HG03064 (cell line): ENCODE measurements around the gene PPFIBP1.
"Not testable (repeated sequence)": the region's sequence is repeated elsewhere in the genome, so short reads cannot be mapped to it uniquely, and the experiment has no call there.

Source experiments
- ATAC-seq: cut with Tn5 transposase; IDR thresholded peaks from one replicate; pipeline ENCODE4 v1.9.1; 2021; ENCODE audit warnings: low read depth; ENCODE audit not compliant: unreplicated experiment

Gene PPFIBP1

DNA sequence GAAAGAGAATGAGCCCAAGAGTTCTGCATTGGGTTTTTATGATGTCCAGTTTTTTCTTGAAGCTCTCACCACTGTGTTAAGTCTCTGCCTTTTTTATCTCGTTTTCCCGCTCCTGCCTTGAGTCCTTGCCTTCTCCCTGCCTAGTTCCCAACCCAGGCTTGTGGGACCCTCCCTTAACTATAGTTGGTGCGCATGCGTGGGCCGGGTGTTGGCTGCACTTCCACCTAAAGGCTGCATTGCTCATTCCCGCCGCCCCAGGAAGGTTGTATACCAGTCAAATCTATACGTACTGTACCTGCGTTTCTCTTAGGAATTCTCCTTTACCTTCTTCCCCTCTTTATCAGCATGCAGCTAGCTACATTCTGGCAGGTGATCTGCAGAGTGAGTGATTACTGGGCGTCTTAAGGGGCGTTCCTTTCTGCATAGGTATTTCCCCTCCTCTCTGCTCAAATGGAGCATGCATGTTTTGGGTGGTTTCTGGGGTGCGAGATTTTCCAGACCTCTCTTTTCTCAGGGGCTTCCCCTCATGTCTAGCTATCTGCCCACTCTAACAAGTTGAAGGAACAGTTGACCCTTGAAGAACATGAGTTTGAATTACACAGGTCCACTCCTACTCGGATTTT lies 165.7 kb downstream of the PPFIBP1 start:
- ATAC-seq = no peak

DNA sequence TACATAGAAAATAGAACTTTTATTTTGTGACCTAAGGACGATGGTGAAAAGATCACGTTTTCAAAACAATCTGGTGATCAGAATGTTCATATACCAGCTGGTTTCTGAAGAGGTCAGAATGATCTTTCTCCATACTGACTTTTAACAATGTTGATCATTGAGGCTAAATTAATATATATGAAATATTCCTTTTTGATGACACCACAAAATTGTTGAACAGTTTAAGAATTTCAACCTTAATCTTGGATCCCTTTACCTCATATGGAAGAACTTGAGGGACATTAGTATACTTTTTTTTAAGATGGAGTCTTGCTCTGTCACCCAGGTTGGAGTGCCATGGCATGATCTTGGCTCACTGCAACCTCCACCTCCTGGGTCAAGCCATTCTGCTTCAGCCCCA lies 169.4 kb downstream of the PPFIBP1 start:
- ATAC-seq = no peak

DNA sequence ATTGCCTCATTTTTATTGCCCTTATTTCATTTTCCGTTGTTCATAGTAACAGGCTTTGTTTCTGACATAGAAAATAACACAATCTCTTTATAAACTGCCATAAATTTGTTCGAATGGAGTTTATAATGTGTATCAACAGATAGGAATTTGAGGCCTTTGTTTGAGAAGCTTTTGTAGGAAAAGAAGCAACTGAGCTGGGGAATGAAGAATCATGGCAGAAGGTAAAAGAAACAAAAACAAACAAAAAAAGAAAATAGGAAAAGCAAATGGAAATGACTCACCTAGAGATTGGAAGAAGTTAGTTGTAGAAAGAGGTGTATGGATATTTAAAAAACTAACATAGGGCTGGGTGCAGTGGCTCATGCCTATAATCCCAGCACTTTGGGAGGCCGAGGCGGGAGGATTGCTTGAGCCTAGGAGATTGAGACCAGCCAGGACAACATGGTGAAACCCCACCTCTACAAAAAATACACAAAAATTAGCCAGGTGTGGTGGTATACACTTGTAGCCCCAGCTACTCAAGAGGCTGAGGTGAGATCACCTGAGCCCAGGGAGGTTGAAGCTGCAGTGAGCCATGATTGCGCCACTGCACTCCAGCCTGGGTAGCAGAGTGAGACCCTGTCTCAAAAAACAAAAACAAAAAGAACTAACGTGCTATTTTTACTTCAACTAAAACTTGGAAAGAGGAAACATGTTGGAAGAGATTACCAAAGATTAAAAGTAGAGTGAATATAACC lies 171.7 kb downstream of the PPFIBP1 start:
- no peak for ATAC-seq

DNA sequence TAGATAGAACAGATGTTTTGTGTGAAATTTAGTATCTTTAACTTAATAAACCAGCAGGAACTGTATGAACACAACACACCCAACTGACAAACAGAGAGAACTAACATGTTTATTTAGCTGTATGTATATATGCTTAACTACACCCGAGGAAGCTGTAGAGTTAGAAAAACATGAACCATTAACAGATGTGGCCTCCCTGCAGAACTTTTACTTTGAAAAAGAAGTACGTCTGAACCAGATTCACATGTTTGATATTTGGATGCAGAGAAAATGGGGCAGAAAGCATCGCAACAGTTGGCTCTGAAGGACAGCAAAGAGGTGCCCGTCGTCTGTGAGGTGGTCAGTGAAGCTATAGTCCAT lies 172.3 kb downstream of the PPFIBP1 start, which contains the start of gene REP15:
REP15 (plus strand) TSS at position 155 of the 360 bp plus-strand sequence; CDS start at position 271, 116 bp downstream.
- no peak for ATAC-seq

DNA sequence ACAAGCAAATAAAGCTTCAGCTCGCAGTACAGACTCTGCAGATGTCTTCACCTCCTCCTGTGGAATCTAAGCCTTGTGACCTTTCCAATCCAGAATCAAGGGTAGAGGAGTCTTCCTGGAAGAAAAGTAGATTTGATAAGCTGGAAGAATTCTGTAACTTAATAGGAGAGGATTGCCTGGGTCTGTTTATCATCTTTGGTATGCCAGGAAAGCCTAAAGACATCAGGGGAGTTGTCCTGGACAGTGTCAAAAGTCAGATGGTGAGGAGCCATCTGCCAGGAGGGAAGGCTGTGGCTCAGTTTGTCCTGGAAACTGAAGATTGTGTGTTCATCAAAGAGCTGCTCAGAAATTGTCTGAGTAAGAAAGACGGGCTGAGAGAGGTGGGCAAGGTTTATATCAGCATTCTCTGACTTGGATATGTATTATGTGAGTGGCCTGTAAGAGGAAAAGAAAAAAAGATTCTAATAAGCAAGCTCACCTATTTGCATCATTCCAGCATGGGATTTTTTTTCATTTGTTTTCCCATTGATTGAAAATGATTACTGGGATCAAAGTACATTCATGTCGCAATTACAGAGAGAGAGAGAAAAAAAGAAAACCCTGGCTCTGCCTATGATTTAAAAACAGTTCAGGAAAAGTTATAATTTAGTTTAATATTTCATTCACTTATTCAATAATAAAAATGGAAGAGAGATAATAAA lies 173.0 kb downstream of the PPFIBP1 start:
- no peak for ATAC-seq

DNA sequence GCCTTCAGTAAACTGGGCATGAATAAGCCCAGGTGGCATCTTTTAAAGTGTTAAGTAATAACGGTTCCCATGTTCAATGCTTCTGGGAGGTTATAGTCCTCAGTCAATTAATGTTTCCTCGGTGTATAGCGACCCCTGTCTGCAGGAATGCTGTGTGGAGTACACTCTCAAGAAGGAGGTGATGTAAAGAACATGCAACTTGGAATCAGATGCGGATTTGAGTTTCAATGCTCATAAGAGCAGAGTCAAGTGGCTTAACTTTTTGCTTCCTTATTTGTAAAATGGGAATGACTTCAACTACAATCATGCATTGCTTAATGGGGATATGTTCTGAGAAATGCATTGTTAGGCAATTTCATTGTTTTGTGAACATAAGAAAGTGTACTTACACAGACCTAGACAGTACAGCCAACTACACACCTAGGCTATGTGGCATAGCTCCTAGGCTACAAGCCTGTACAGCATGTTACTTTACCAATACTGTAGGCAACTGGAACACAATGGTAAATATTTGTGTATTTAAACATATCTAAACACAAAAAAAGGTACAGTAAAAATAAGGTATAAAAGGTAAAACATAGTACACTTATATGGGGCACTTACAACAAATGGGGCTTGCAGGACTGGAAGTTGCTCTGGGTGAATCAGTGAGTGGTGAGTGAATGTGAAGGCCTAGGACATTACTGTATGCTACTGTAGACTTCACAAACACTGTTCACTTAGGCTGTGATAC lies 179.9 kb downstream of the PPFIBP1 start:
- peak; percentile 65 for ATAC-seq

DNA sequence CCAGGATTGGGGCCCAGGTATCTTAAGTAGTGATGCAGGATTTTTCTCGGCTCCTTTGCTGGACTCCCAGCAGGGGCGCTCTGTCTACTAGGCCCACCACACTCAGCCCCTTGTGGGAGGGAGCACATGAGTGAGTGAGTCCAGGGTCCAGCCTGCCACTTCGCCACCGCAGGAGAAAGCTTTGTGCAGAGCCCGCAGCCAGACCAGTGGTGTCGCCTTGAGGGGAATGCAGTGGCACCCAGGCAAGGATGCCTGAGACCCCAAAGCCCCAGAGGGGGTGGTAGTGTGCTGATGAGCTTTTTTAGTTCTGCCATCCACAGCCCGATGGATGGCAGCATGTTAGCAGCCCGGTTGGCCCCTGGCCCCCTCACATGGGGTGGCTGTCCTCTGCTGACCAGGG lies 181.3 kb downstream of the PPFIBP1 start:
- ATAC-seq = no peak

DNA sequence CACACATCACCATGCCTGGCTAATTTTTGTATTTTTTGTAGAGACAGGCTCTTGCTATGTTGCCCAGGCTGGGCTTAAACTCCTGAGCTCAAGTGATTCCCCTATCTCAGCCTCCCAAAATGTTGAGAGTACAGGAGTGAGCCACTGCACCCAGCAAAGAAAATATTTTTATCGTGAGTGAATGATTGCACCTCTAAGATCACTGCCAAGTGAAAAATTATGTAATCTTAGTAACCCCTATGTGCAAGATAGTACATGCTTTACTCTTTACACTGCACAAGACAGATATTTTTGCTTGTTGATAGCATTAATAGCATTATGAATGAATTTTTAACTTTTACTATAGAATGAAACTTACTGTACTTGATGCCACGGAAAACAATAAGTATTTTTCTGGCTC lies 183.2 kb downstream of the PPFIBP1 start:
- no peak for ATAC-seq

DNA sequence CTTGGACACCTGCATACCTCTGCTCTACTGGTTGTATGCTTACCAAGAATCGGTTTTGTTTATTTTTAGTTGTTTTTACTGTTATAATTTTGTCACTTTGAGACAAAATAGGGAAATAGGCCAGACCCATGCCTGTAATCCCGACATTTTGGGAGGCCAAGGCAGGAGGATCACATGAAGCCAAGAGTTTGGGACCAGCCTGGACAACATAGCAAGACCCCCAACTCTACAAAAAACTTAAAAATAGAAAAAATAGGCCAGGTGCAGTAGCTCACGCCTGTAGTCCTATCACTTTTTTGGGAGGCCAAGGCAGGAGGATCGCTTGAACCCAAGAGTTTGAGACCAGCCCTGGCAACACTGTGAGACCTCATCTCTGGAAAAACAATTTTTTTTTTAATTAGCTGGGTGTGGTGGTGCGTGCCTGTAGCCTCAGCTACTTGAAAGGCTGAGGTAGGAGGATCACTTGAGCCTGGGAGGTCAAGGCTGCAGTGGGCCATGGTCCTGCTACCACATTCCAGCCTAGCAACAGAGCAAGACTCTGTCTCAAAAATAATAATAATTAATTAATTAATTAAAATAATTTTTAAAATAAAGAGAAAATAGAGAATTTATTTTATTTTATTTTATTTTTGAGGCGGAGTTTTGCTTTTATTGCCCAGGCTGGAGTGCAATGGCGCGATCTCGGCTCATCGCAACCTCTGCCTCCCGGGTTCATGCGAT lies 185.4 kb downstream of the PPFIBP1 start:
- ATAC-seq = no peak

DNA sequence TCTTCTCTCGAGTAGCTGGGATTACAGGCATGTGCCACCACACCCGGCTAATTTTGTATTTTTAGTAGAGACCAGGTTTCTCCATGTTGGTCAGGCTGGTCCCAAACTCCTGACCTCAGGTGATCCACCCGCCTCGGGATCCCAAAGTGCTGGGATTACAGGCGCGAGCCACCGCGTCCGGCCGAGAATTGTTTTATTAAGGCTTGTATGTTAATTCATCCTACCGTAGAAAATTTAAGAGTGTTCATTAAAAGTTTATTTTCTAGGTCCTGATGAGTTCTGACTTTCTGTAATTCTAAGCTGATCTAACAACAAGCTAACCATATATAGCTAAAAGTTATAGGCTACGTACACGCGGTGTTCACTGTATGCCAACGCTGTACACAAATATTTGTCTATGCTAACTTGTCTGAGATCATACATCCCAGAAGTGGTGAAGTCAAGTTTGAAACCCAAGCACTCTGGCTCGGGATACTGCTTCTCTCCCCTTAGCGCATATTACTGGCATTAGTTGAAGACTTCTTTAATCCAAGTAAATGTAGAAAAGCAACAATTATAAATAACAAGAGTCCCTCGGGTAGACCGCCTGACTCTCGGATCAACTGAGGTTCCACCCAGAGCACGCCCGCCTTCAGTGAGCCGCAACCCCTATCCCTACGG lies 186.1 kb downstream of the PPFIBP1 start:
- peak; percentile 47 for ATAC-seq

DNA sequence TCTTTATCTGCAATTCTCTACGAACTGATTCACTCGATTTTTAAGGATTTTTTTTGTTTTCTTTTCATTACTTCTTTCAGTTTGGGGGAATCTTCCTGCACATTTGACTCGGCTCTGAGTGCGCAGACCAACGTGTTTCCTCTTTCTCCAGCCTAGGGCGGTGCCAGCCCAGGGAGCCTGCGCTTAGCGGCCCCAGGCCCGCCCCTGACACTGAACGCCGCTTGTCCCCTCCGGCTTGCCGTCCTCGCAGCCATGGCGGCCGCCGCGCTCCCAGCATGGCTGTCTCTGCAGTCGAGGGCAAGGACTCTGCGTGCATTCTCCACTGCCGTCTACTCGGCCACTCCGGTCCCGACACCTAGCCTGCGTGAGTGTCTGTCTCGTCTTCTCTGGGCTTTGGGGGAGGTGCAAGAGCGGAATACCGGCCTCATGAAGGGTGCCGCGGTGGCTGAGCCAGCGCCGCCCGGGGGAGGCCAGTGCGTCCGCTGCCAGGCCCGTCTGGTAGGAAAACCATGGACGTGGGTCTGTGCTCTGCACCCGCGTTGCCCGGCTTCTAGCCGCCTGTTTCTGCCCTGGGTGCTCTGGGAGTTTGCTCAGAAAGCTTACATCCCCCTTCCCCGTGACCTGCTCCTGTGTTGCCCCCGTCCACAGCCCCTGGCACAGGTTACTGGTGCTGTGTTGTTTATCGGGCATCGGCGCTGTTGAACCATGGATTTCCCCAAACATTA lies 186.7 kb downstream of the PPFIBP1 start, which contains the start of gene MRPS35:
MRPS35 (plus strand) TSS at position 241 of the 725 bp plus-strand sequence; CDS start at position 253, 12 bp downstream.
- ATAC-seq = peak; percentile 94

DNA sequence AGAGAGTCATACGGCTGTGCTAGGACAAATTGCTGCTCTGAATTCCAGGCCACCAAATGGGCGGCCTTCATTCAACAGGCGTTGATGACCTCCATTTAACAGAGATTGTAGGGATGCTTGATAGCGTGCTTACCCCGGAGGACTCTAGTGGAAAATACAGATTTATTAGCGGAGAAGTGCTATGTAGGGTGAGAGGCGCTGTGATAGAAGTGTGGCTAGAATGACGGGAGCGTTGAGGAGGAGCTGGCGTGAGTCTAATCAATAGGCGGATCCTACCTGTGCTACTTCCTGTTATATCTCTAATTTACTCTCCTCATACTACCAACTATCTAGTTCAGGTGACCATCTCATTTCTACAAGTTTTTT lies 187.3 kb downstream of the PPFIBP1 start:
- ATAC-seq = no peak

DNA sequence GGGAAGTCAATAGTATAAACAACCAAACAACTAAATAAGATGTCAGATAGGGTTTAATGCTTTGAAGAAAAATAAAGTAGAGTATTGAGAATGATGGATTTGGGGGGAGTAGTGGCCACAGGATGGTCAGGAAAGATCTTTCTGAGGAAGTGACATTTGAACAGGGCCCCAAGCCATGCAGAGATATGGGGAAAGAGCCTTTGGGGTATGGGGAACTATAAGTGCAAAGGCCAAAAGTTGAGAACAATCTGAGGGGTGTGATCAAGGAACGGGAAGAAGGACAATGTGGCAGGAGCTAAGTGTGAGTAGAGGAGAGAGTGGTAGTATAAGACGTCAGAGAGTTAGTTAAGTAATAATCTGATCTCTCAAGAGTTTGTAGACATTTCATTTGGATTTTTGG lies 188.0 kb downstream of the PPFIBP1 start:
- ATAC-seq = no peak

DNA sequence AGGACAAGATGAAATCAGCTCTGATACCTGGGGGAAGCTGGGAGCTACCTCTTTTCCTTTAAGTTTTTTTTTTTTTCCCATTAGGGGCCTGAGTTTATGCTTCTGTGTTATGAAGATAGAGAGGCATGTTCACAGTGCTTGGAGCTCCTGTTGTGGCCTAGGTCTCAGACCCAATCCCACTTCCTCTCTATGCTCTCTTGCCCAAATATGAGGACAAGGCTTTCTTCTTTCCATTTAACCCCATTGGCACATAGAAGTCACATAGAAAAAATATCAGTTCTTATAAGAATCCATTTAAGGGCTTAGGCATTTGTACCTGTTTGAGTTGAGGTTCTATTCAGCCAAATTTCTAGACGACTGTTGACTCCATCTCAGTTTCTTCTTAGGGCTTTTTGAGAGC lies 199.2 kb downstream of the PPFIBP1 start:
- no peak for ATAC-seq

DNA sequence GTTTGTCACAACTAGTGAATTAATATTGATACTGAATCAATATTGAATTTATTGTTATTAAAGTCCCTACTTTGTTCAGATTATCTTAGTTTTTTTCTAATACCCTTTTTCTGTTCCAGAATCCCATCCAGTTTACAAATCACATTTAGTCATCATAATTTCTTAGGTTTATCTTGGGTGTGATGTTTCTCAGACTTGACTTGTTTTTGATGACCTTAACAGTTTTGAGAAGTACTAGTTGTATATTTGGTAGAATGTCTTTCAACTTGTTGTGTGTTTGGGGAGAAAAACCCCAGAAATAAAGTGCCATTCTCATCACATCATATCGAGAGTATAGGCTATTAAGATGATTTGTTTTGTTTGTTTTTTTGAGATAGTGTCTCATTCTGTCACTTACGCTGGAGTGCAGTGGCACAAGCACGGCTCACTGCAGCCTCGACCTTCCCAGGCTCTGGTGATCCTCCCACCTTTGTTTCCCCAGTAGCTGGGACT lies 206.1 kb downstream of the PPFIBP1 start:
- no peak for ATAC-seq

DNA sequence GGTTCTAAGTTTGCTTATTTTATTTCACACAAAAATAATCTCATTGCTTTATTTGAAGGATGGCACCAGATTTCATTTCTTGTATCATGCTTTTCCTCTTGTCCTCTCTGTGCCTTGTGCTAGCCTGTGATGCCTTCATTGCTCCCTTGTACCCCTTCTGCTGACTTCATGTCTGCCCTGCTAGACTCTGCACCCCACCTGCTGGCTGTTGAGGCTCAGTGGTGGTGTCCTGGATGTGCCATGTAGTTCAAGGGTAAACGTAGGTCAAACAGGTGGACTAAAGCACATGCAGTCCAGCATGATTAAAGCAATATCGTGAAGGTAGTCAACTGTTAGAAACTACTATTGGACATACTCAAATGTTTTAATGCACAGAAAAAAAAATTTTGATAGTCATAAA lies 208.3 kb downstream of the PPFIBP1 start:
- ATAC-seq = no peak

DNA sequence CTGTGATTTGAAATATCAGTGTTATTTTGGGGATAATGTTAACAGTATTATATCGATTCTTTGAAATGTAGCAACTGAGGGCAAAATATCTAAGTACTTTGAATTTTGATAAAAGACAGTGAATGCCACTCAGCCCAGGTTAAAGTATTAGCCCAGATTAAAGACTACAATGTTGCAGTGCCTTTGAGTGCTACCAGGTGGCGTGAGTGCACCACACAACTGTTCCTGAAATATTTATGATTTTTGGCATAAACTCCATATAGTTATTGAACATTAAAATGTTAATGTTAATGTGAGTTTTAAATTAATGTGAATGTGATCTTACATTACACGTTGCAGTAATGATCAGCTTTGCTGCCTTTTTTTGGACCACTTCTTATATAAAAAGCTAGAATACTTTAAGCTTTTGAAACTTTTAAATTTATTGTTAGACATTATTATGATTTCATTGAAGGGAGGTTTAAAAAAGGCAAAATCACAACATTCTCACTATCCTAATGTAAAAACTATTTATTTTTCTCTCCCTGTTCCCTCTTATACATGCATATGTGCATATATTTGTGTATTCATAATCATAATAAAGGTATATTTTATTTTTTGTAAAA lies 209.1 kb downstream of the PPFIBP1 start:
- ATAC-seq = no peak

DNA sequence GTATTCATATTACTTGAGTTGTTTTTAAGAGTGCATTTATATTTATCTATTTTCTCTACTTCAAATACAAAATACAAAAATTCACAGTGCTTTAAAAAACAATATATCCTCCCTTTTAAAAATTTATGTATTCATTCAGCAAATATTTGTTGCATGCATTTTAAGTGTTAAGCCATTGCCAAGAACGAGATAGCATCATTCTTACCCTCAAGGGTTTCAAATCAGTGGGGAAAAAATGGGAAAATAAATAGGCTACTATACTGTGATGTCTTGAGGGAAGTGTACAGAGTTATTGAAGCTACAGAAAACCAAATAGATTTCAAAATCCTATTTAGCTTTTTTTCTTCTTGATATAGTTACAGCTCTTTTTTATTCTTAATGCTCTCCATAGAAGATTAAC lies 209.8 kb downstream of the PPFIBP1 start:
- ATAC-seq = no peak

DNA sequence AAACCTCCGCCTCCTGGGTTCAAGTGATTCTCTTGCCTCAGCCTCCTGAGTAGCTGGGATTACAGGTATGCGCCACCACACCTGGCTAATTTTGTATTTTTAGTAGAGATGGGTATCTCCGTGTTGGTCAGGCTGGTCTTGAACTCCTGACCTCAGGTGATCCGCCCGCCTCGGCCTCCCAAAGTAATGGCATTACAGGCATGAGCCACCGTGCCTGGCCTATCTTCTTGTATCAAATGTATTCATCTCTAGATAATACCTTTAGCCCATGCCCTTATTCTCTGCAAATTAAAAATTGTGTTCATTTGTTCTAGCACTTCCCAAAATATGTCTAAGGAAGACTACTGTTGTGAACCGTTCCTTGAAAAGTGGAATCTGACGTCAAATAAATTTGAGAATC lies 210.3 kb downstream of the PPFIBP1 start:
- ATAC-seq = not testable (repeated sequence)
